Suprapubic skin (tissue), 3 donors: ENCODE data around the gene ITPR2.

Experiments used
- CTCF ChIP-seq, 2 donors: fragments of 200-600 bp in 1 of 2; fragments of 450-650 bp in 1 of 2; sonication (generic) in 1 of 2; IDR thresholded peaks; one replicate each; pipeline ENCODE4 v1.5.1; 2016 to 2019; ENCODE audit warnings: antibody characterized with exemption in 2 of 2, mild to moderate bottlenecking in 1 of 2, moderate library complexity in 1 of 2
- POLR2A ChIP-seq, 2 donors: fragments of 450-650 bp; IDR thresholded peaks; one replicate each; pipeline ENCODE4 v1.6.1; 2017; ENCODE audit warnings: antibody characterized with exemption in 2 of 2, mild to moderate bottlenecking in 2 of 2, moderate library complexity in 2 of 2

DNA sequence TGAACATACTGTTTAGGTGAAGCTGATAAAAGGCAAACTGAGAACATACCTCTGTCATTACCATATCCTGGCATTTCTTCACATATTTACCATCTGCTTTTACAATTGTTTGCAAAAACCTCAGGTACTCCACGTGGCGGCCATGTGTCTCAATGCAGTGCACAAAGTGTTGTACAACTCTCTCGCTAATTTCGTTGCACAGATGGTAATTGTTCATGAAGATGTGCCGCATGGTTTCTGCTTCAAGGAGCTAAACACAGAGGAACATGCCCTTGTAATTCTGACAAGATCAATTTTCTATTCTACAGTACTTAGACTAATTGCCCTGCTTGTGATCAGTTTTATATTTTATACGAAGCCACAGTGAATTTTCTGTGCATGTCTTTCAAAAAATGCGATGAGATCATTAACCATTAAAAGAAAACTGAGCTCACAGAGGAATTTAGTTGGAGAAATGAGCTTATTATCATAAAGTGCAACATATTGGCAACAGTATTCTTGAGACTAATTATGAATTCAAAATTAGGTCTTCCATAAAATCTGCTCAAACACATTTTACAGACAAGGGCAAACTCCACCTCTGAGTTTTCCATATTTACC lies 233.8 kb downstream of the ITPR2 start:
- TF ChIP-seq CTCF (IDR thresholded peaks at IDR 0.05) (no peak), POLR2A (IDR thresholded peaks at IDR 0.05) (no peak)
